HG03575 (cell line): ENCODE measurements around the gene TREM1.
"Not testable (repeated sequence)": the region's sequence is repeated elsewhere in the genome, so short reads cannot be mapped to it uniquely, and the experiment has no call there.

Experiments used
- ATAC-seq: cut with Tn5 transposase; IDR thresholded peaks from one replicate; pipeline ENCODE4 v1.9.1; 2021; ENCODE audit not compliant: unreplicated experiment, insufficient number of reproducible peaks, low FRiP score; ENCODE audit errors: extremely low read depth

The TREM1 gene

DNA sequence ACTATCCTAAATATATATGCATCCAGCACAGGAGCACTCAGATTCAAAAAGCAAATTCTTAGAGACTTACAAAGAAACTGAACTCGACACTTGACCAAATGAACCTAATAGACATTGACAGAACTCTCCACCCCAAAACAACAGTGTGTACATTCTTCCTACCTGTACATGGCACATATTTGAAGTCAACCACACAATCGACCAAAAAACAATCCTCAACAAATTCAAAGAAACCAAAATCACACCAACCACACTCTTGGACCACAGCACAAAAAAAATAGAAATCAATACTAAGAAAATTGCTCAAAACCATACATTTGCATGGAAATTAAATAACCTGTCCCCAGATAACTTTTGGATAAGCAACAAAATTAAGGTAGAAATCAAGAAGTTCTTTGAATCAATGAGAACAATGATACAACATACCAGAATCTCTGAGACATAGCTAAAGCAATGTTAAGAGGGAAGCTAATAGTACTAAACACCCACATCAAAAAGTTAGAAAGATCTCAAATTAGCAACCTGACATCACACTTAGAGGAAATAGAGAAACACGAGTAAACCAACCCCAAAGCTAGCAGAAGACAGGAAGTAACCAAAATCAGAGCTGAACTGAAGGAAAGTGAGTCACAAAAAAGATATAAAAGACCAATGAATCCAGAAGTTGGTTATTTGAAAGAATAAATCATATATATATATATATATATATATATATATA lies 12.5 kb upstream of the TREM1 start:
- ATAC-seq: no peak

DNA sequence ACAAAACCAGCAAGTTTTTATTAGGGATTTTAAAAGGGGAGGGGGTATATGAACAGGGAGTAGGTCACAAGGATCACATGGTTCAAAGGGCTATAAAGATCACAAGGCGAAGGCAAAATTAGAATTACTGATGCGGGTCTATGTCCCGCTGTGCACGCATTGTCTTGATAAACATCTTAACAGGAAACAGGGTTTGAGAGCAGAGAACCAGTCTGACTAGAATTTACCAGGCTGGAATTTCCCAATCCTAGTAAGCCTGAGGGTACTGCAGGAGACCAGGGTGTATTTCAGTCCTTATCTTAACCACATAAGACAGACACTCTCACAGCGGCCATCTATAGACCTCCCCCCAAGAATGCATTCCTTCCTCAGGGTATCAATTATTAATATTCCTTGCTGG lies 10.8 kb upstream of the TREM1 start:
- not testable (repeated sequence) for ATAC-seq

DNA sequence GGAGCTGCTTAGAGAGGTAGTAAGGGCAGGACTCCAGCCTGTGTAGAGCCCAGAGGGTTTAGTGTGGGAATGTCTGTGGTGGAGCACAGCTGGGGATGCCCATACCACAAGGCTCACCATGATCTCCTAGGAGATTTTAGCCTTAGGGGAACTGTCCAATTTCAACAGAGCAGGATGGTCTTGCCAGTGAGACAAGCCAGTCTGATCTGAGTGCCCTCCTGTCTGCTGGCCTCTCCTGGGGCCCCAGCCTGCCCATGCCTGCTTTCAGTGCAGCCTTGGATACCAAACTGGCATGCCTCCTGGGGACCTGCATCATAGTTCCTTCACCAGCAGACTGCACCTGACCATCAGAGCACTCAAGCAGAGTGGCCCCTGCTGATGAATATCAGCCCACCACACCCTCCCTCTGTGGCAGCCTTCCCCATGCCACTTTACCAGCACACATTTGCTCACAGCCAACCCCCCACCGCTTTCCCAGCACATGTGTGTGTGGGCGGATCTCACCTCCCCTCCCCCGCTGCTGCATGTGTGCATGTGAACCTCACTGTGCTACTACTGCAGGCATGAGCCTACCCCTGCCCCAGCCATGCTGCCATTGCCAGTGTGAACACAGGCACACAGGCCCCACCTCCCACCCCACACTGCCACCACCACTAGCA lies 7.9 kb upstream of the TREM1 start:
- ATAC-seq: no peak

DNA sequence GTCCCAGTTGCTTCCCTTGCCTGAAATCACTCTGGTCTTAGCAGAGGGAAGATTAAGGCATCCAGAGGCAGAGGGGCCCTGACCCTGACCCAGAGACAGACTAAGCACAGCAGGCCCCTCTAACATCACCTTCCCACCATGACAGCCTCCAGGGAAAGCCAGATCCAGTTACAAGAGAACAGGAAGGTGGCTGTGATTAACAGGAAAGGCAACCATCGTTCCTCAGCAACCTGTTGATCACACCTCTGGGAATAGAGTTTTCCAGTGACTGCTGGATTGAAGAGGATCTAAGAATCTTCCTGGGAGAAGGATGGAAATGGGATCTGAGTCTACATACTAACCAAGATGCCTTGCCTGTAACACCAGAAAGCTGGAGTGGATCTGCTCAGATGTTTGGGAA lies 5.2 kb upstream of the TREM1 start:
- no peak for ATAC-seq

DNA sequence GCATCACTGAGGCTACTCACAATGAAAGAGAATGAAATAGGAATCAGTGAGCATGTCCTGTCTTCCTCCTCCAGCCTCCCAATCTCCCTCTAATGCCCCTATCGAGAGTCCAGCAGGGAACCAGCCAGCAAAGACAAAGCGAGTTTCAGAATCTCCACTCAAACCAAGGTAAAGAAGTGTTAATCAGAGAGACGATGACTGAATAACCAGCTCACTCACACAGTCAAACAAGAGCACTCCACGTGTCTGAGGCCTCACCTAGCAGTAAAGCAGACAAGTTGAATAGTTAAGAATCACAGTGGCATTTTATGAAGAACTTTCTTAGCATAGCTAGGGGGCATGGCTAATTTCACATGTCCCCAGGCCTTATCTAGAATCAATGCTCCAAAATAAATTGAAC lies 3.3 kb upstream of the TREM1 start:
- no peak for ATAC-seq

DNA sequence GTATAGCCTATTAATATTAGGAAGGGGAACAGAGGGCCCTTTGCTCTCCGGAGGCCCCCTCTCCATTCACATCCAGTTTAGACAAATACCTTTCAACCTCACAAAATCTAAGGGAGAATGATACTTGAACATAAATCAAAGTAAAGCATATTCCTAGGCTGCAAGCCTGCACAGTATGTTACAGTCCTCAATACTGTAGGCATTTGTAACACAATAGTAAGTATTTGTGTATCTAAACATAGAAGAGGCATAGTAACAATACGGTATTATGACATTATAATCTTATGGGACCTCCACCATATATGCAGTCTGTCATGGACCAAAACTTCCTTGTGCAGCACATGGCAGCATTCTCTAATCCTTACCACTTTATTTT lies 2.3 kb upstream of the TREM1 start:
- no peak for ATAC-seq

DNA sequence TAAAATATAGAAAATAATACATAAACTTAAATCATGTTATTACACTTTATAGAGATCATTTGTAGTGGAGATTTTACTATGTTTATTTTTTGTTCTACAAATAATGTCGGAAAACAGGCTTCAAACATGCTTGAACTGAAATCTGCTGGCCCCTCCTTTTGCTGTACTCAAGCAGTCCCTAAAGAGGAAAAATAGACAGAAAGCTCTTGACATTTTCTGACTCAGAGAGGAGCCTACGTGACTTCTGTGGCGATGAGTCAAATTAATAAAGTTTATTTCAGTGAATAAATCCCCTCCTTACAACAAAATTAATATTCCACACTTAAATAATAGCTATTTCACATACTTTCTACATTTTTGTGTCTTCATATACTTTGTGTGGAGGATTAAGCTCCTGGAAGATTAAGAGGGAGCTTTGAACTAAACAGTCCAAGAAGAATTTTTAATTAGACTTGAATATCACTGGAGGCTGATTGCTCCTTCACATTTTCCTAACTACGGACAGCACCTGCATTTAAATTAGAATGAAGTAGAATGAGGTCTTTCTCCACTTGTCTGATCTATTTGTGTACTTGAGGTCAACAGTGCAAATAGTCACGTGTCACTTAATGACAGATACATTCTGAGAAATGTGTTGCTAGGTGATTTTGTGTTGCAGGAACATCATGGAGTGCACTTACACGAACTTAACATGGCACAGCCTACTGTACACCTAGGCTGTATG lies 1.7 kb upstream of the TREM1 start:
- no peak for ATAC-seq

DNA sequence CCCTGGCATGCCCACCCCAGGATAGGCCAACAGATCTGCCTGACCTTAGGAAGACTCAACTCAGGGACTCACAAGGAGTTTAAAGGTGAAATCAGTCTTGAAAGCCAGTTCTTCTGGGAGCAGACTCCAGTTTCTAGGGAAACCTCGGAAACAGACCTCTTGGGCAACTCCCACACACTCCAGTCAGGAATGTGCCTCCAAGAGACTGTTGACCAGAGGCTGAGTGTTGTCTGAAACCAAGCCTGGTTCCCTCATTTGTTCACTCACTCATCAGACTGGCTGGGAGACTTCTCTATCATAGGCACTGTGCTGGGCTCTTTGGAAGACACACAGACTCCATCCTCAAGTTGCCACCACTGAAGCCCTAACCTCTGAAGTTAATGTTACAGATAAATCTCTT lies 1.8 kb downstream of the TREM1 start:
- no peak for ATAC-seq

DNA sequence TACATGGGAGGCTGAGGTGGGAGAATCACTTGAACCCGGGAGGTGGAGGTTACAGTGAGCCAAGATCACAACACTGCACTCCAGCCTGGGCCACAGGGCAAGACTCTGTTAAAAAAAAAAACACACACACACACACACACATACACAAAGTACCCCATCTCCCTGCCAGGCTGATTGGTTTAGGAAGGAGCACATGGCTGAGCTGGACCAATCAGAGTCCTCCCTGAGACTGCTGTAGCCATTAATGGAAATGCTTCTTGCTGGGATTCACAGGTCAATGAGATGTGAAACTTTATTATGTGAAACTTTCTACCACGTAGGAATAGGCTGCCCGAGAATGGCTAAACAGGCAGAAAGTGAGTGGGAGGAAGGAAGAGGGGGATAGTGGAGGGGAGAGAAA lies 2.9 kb downstream of the TREM1 start:
- ATAC-seq: no peak

DNA sequence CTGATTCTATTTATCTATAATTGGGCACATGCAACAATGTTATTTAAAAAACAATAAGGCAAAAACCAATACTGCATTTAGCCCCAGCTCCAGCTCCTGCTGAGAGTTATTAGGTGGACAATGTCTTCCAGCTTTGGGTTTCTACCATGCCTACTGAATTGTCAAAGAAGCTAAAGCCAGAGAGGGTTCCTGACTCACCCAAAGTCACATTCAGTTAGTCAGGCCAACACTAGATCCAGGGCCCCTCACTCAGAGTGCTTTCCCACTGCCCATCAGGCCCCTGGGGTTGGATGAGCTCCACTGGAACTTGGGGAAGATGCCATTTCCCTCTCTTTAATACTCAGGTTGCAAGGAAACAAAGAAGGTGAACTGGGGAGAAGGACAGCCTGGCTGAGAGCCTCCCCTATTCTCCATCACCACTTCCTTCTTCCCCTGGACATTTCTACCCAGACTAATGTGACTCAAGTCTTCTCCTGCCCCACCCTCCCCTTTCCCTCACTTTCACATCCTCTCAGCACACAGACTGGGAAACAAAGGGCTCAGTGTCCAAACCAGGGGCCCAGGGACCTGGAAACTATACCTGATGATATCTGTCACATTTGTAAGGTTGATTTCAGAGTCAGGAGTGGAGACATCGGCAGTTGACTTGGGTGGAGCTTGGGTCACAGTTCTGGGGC lies 6.0 kb downstream of the TREM1 start:
- ATAC-seq: no peak

DNA sequence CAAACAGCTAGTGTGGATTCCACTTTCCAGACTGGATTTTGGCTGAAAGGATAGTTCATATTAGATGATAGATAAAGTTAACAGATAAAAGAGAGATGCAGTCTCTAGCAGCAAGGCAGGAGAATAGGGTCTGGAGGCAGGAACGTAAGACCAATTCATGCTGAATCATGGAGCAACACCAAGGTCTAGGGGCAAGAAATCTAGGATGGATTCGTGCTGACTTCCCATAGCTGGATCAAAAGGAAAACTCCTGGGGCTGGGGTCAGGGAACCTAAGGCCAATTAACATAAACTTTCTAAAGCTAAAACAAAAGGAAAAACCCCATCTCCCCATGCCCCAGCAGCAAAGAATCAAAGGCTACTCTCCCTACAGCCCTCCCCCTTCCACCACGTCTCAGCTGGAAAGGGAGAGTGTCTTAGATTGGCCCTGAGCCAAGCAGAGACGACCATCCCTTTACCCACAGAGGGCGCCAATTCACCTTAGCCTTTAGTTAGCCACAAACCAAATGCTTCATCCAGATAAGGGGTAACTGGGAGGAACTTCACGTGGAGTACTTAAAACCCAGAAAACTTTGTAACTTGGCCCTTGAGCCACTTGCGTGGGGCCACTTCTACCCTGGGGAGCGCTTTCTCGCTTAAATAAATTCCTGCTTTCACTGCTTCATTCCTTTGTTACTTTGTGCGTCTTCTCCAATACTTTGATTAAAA lies 7.6 kb downstream of the TREM1 start:
- ATAC-seq: no peak

DNA sequence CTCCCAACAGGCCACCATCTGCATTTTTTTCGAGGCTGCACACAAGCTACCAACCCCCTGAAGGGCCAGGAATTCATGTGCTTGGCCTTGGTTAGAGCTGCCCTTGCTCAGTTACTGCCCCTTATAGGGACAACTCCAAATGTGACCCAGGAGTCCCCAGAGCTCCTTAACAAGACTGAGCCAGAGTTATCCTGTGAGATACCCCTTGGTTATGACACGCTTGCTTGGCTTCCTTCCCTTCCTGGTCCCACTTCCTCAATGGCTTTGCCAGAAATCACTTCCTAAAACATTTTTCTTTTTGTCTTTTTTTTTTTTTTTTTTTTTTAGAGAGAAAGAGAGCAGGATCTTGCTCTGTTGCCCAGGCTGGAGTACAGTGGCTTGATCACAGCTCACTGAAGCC lies 8.9 kb downstream of the TREM1 start:
- ATAC-seq: no peak

DNA sequence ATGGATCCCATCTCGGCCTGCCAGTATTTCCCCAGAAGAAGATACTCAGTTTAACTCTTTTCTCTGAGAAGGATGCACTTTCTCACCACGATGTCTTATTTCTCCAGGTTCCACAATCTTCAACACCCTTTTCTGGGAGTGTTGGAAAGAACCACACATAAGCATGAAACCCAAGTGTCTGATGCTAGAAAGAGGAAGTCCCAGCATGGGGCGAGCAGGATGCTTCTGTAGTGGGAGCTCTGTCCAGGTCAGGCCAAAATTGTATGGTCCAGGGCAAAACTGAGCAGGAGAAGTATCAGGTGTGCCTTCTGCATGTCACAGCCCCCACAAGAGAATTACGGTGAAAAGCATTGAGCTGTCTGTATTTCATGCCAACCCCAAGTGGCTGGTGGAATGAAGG lies 11.0 kb downstream of the TREM1 start:
- no peak for ATAC-seq

DNA sequence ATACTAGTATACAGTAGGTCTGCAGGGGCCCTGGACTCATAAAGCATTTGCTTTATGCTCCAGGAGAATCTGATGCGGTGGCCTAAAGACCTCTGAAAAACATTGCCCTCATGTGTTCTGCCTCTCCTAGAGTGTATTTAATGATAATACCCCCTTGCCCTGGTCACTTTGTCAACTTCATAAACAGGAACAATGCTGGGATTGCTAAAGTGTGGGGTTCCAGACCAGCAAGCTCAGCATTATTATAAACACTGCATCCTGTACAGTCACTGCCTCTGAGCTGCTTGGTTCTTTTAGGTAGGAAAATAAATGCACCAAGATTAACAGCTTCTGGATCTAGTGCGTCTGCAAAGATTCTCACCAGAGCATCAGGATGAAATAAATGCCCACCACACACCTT lies 12.2 kb downstream of the TREM1 start:
- ATAC-seq: no peak

DNA sequence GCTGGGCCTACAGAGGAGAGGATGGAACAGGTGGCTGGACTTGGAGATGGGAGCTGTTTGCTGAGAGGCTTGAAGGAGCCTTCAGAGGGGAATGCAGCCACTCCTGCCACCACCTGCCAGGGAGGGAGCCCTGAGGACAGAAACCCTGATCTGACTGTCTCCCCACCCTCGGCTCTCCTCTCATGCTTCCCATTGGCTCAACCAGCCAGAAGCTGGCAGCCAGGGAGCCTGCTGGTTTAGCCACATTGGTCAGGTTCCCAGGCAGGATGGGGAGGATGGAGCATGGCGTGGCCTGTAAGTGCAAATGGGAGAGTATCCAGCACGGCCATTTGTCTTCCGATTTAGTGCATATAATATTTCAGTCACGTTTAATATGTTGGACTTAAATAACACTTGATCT lies 12.8 kb downstream of the TREM1 start:
- no peak for ATAC-seq

DNA sequence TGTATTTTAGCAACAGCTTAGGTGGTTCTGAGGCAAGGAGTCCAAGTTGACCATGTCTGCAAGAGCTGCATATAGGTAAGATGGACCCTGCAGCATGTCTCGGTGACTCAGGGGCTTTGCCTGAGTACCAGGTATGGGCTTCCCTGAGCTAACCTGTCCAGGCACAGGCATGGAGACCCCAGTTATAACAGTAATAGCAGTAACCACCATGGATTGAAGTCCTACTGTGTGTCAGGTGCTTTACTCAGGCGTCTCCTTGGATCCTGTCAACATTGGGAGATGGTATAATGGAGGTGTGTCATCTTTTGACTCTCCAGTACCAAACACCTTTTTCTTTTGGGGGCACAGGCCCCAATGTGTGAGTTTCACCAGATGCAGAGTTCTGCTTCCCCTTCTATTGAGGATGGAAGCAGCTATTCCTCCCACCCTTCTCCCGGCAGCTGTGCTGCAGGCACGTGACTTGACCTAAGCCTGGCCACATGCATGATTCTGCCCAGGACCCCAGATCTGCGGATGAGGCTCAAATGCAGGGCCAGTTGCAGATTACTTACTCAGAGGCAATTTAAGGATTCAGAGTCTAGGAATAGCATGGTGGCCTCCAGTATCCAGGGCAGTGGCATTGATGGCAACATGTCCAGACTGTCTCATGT lies 13.8 kb downstream of the TREM1 start:
- no peak for ATAC-seq

DNA sequence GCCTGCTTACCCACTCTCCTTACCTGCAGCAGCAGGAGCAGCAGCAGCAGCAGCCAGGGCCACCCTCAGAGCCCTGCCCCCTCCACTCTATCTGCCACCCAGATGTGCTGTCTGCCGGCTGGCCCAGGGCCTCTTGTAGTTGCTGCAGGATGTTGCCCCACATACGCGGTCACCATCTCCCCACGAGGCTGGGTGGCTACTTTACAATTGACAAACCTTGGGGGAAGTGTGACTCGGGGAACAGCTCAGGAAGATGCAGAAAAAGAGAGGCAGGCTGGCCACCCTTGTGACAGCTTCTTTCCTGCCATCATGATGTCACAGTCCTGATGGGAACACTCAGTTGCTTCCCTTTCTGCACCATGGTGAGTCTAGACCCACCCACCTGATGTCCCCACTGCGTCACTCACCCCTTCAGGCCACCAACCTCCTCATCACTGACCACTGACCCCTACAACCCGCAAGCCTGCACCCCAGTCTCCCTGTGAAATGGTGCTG lies 14.5 kb downstream of the TREM1 start:
- ATAC-seq: no peak

DNA sequence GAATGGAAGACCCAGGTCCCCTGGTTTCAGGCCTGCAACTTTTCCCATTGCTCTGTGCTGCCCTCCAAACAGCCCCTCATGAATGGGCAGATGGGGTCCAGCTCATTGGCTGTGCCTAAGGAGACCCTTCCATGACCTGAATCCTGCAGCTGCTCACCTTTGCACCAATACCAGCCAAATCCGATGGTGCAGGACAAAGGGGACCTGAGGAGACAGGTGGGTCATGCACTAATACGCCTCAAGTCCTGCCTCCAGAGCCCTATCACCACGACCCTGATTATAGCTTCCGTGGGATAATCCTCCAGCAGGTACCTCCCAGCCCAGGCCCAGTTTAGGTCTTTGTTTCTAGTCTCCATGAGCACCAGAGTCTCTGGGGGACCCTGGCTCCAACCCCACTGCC lies 16.8 kb downstream of the TREM1 start:
- no peak for ATAC-seq

DNA sequence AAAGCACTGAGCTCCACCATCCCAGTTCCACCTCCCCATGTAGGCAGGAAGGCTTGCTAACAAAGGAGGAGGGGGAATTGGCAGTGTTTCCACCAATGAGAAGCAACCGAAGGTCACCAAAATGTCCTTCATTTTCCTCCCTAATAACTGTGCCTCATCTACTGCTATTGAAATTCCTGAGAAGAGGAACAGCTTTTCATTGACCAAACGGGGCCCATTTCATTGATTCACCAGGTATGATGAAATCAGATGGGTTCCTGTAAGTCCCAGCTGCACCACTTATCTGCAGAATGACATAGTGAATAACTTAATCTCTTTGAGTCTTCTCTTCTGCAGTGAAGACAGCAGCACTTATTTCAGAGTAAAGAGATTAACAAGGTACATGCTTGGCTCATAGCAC lies 17.3 kb downstream of the TREM1 start:
- ATAC-seq: no peak
